Duodenal mucosa (tissue), 2 donors: ENCODE results near the gene ARHGEF4.
"Not testable (repeated sequence)": the region's sequence is repeated elsewhere in the genome, so short reads cannot be mapped to it uniquely, and the experiment has no call there.

Experiments used
- H3K27ac ChIP-seq: one replicate; pipeline ENCODE4 v1.7.0; 2013; ENCODE audit warnings: low read depth, low read length
- H3K27me3 ChIP-seq, 2 donors: one replicate each; pipeline ENCODE4 v1.7.0; 2013; ENCODE audit warnings: low read length in 2 of 2, control low read depth in 1 of 2; ENCODE audit not compliant: insufficient read depth in 2 of 2, control insufficient read depth in 1 of 2
- H3K36me3 ChIP-seq, 2 donors: one replicate each; pipeline ENCODE4 v1.7.0; 2013; ENCODE audit warnings: low read length in 2 of 2, control low read depth in 1 of 2; ENCODE audit not compliant: insufficient read depth in 2 of 2, control insufficient read depth in 1 of 2
- H3K4me1 ChIP-seq, 2 donors: one replicate each; pipeline ENCODE4 v1.7.0; 2013; ENCODE audit warnings: low read length in 2 of 2, control low read depth in 1 of 2; ENCODE audit not compliant: insufficient read depth in 2 of 2, control insufficient read depth in 1 of 2
- H3K4me3 ChIP-seq, 2 donors: one replicate each; pipeline ENCODE4 v1.7.0; 2013; ENCODE audit warnings: low read length in 2 of 2, low read depth in 1 of 2
- H3K9ac ChIP-seq, 2 donors: one replicate each; pipeline ENCODE4 v1.7.0; 2013; ENCODE audit warnings: low read length in 2 of 2, low read depth in 1 of 2
- H3K9me3 ChIP-seq, 2 donors: one replicate each; pipeline ENCODE4 v1.7.0; 2013; ENCODE audit warnings: low read length in 2 of 2, control low read depth in 1 of 2; ENCODE audit not compliant: control insufficient read depth in 1 of 2

The ARHGEF4 gene

DNA sequence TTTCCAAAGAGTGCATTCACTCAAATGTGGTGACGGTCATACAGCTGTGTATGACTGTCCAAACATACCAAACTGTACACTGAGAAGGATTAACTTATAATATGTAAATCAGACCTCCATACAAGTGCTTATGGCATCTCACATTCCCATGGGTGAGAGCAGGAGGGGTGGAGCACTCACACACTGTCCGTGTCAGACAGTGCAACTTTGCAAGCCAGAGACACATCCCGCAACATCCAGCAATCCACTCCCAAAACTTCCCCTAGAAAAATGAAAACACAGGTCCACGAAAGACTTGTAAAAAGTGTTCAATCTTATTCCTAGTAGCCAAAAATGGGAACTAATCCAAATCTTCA lies 220.2 kb downstream of the ARHGEF4 start:
- Histone ChIP-seq H3K4me3 (no peak overlapping the region), H3K9ac (no peak overlapping the region), H3K27ac (no peak overlapping the region), H3K27me3 (no peaks in the 10 kb centered on the region), H3K4me1 (peaks cover 0 to 3% of the 10 kb centered on the region in 2 donors), H3K9me3 (no peaks in the 10 kb centered on the region), H3K36me3 (peaks cover 39 to 78% of the 10 kb centered on the region in 2 donors)

DNA sequence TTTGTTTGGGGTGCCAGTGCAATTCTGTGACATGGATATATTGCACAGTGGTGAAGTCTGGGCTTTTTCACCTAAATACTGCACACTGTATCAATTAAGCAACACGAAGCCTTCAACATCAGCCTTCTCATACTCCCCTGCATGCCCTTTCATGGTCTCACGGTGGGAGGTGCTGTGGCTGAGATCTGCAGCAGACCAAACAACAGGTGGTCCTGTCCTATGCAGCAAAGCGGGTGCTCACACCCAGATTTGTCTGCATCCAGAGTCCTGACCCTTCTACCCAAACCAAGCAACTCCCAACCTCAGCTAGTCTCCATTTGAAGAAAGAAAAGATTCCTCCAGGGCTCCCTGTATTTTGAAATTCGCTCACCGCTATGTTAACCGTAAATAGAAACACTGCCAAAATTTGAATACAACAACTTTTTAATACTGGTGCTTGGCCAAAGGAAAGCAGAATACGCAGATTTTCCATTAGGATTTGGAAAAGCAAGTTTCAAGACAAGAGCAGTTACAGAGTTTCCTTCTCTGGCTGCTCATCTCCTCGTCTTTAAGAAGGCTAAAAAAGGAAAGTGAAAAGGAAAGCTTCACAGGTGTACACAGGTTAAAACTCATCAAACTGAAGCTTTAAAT lies 221.6 kb downstream of the ARHGEF4 start:
- Histone ChIP-seq H3K4me1 (peaks cover 0 to 3% of the 10 kb centered on the region in 2 donors), H3K9me3 (no peaks in the 10 kb centered on the region), H3K9ac (no peak overlapping the region), H3K4me3 (no peak overlapping the region), H3K27ac (no peak overlapping the region), H3K36me3 (peaks cover 32 to 78% of the 10 kb centered on the region in 2 donors), H3K27me3 (no peaks in the 10 kb centered on the region)

DNA sequence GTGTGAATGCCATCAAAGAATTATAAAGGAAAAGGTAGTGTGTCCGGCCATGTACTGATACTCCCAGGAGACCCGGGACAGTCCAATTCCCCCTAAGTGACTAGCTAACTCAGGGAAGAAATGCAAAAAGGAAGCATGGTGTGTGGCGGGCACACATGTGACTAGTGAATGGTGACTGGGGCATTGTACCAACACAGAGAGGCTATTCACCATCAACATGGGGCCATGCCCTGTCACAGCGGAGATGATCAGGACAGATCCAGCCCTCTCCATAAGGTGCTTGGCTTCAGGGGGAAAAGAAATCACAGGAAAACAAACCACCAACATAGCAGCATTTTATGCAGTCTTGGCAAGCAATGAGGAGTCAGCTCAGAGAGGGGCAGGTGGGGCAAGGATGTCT lies 222.2 kb downstream of the ARHGEF4 start:
- no peak overlapping the region for H3K27ac ChIP-seq
- peaks cover 0 to 3% of the 10 kb centered on the region in 2 donors for H3K4me1 ChIP-seq
- no peaks in the 10 kb centered on the region for H3K27me3 ChIP-seq
- no peak overlapping the region for H3K4me3 ChIP-seq
- H3K36me3 ChIP-seq, result peaks cover 32 to 75% of the 10 kb centered on the region in 2 donors
- H3K9ac ChIP-seq, result no peak overlapping the region
- no peaks in the 10 kb centered on the region for H3K9me3 ChIP-seq

DNA sequence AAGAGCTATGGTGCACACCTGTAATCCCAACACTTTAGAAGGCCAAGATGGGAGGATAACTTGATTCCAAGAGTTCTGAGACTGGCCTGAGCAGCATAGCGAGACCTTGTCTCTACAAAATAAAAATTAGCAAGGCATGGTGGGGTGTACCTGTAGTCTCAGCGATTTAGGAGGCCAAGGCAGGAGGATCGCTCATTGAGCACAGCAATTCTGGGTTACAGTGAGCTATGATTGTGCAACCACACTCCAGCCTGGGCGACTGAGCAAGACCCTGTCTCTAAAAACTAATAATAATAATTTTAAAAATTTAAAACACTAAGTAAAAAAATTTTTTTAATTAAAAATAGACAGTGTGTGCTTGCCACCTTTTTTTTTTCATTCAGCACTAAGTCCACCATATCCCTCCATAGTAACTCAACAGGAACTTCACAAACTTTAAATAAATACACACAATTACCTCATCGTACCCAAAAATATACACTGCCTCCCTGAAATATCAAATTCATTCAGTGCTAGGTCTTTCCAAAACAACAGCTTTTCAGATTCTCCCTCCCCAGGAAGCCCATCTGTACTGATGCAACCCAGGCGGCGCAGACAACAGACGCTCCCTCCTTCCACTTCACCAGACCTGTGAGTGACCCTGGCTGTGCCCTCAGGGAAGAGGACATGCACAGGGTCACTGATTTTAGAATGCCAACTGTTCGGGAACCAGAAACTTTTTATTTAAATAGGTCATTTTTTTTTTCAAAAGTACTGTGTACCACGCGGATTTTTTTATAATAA lies 227.0 kb downstream of the ARHGEF4 start:
- Histone ChIP-seq H3K27me3 (no peaks in the 10 kb centered on the region), H3K36me3 (peaks cover 12 to 52% of the 10 kb centered on the region in 2 donors), H3K9me3 (no peaks in the 10 kb centered on the region), H3K9ac (no peak overlapping the region), H3K27ac (no peak overlapping the region), H3K4me1 (peaks cover 0 to 3% of the 10 kb centered on the region in 2 donors), H3K4me3 (no peak overlapping the region)

- Histone ChIP-seq H3K9me3 (no peaks in the 10 kb centered on the region), H3K27me3 (no peaks in the 10 kb centered on the region), H3K27ac (no peak overlapping the region), H3K36me3 (peaks cover 5 to 51% of the 10 kb centered on the region in 2 donors), H3K4me3 (no peak overlapping the region), H3K4me1 (no peaks in the 10 kb centered on the region), H3K9ac (no peak overlapping the region)
Measured at GRCh38 chr2:131064589-131065512, 228.1 kb downstream of the ARHGEF4 start.

DNA sequence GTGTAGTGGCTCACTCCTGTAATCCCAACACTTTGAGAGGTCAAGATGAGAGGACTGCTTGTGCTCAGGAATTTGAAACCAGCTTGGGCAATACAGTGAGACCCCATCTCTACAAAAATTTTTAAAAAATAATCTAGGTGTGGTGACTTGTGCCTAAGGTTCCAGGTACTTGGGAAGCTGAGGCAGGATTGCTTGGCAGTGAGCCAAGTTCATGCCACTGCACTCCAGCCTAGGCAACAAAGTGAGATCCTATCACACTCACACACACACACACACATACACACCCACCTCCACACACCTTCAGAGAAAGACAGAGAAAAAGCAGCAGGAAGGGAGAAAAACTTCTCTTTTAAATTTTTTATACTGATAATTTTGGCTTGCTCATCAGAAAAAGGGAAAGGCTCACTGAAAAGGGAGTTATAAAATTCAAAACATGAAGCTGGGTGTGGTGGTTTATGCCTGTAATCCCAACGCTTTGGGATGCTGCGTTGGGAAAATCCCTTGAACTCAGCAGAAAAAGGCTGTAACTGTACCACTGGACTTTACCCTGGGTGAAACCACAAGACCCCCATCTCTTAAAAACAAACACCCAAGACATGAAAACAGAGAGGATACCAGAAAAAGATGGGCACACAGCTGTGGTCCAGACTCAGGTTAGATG lies 230.9 kb downstream of the ARHGEF4 start:
- Histone ChIP-seq H3K4me1 (no peaks in the 10 kb centered on the region), H3K27me3 (no peaks in the 10 kb centered on the region), H3K4me3 (no peak overlapping the region), H3K36me3 (peaks cover 18 to 60% of the 10 kb centered on the region in 2 donors), H3K9ac (no peak overlapping the region), H3K27ac (no peak overlapping the region), H3K9me3 (no peaks in the 10 kb centered on the region)

DNA sequence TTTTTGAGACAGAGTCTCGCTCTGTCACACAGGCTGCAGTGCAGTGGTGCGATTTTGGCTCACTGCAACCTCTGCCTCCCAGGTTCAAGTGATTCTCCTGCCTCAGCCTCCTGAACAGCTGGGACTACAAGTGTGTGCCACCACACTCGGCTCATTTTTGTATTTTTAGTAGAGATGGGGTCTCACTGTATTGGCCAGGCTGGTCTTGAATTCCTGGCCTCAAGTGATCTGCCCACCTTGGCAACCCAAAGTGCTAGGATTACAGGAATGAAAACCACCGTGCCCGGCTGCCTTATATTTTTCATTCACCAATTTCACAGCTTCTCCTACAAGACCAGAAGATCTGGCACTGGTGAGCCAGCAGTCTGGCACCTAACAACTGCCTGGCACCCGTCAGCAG lies 231.5 kb downstream of the ARHGEF4 start:
- H3K27ac ChIP-seq, H3K9ac ChIP-seq, H3K4me3 ChIP-seq, H3K27me3 ChIP-seq, H3K4me1 ChIP-seq, H3K9me3 ChIP-seq: not testable (repeated sequence)
- H3K36me3 ChIP-seq, result peaks cover 16 to 60% of the 10 kb centered on the region in 2 donors

- Histone ChIP-seq H3K4me1 (peaks cover 7 to 12% of the 10 kb centered on the region in 2 donors), H3K36me3 (peaks cover 30 to 86% of the 10 kb centered on the region in 2 donors)
- not testable (repeated sequence) for H3K27me3 ChIP-seq, H3K9ac ChIP-seq, H3K27ac ChIP-seq, H3K9me3 ChIP-seq, H3K4me3 ChIP-seq
Measured at GRCh38 chr2:131075578-131075977, 238.9 kb downstream of the ARHGEF4 start.

GRCh38 chr2:131076707-131077106 lies 240.0 kb downstream of the ARHGEF4 start:
- Histone ChIP-seq H3K4me3 (no peak overlapping the region), H3K27ac (no peak overlapping the region), H3K27me3 (no peaks in the 10 kb centered on the region), H3K36me3 (peaks cover 27 to 86% of the 10 kb centered on the region in 2 donors), H3K4me1 (peaks cover 7 to 12% of the 10 kb centered on the region in 2 donors), H3K9me3 (no peaks in the 10 kb centered on the region), H3K9ac (no peak overlapping the region)
